ENCODE data around the gene TECTB.

TECTB gene

GRCh38 chr10:112282086-112282485, 1.1 kb upstream of the TECTB start:
- TF ChIP-seq EZH2 (IDR thresholded peaks at IDR 0.05; ENCODE audit: borderline replicate concordance, low read depth, low read length, severe bottlenecking), result no peak
- TF ChIP-seq, protein P1, sequence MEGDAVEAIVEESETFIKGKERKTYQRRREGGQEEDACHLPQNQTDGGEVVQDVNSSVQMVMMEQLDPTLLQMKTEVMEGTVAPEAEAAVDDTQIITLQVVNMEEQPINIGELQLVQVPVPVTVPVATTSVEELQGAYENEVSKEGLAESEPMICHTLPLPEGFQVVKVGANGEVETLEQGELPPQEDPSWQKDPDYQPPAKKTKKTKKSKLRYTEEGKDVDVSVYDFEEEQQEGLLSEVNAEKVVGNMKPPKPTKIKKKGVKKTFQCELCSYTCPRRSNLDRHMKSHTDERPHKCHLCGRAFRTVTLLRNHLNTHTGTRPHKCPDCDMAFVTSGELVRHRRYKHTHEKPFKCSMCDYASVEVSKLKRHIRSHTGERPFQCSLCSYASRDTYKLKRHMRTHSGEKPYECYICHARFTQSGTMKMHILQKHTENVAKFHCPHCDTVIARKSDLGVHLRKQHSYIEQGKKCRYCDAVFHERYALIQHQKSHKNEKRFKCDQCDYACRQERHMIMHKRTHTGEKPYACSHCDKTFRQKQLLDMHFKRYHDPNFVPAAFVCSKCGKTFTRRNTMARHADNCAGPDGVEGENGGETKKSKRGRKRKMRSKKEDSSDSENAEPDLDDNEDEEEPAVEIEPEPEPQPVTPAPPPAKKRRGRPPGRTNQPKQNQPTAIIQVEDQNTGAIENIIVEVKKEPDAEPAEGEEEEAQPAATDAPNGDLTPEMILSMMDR (IDR thresholded peaks at IDR 0.05; ENCODE audit: borderline replicate concordance, extremely low read depth, low read length, poor library complexity, severe bottlenecking), result no peak
- H3K36me3 ChIP-seq (ENCODE audit: insufficient read depth, low read length), result no peaks in the 10 kb centered on the region
- H3K4me2 ChIP-seq (ENCODE audit: insufficient read depth, low read length), result no peak overlapping the region
- H3K4me3 ChIP-seq (ENCODE audit: low read depth in 1 of 2, low read length in 2 of 2), result no peak overlapping the region
- H3K27ac ChIP-seq (ENCODE audit: low read length), result no peak overlapping the region
- H4K20me1 ChIP-seq (ENCODE audit: insufficient read depth, low read length), result no peaks in the 10 kb centered on the region
- no peaks in the 10 kb centered on the region for H3K79me2 ChIP-seq (ENCODE audit: insufficient read depth, low read length)
- ATAC-seq (ENCODE audit: insufficient read depth, low read depth), result no peak
- H2AFZ ChIP-seq (ENCODE audit: low read depth, low read length), result no peak overlapping the region
- no peaks in the 10 kb centered on the region for H3K9me3 ChIP-seq (ENCODE audit: insufficient read depth, low read length, severe bottlenecking)
- H3K27me3 ChIP-seq (ENCODE audit: insufficient read depth, low read length, poor library complexity), result peaks cover 4% of the 10 kb centered on the region
- no peaks in the 10 kb centered on the region for H3K4me1 ChIP-seq (ENCODE audit: insufficient read depth, low read length)
- DNase-seq, result no peak
- no peak overlapping the region for H3K9ac ChIP-seq (ENCODE audit: low read depth, low read length)

DNA sequence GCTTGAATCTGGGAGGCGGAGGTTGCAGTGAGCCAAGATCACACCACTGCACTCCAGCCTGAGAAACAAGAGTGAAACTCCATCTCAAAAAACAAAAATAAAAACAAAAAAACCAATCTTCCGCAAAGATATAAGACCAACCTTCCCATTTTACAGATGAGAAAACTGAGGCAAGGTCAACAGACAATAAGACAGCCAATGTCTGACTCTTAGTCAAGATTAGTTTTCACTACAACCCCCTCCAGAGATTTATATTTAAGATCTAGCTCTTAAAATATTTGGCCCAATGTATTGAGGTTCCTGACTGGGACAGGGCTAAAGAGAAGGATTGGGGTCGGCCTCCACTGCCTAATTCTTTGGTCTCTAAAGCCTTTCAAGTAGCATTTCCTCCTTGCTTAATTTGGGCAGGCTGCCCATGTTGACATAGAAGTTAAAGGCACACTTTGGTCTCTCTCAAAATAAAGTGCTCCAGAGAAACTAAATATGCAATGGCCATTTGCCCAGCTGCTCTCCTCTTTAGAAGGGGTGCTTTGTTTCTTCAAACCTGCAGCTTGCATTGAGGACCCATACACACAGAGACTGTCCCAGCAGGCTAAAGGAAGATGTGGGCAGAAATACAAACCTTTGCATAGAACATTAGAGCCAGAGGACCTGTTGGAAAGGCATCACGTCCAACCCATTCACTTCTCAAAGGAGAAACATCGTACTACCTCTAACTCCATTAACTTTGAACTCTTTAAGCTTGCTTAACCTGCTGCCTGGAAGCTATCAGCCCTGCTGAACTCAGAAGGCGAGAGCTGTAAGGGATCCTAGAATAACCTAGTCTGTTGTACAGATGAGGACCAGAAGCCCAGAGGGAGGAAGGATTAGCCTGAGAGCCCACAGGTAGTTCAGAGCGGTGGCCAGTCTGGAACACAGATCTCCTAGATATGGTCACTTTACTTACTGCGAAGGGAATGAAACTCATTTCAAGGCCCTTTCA, 3.9 kb downstream of the TECTB start:
- H3K27me3 ChIP-seq (ENCODE audit: insufficient read depth, low read length, poor library complexity), result peaks cover 16% of the 10 kb centered on the region
- TF ChIP-seq, protein P1 (IDR thresholded peaks at IDR 0.05; ENCODE audit: borderline replicate concordance, extremely low read depth, low read length, poor library complexity, severe bottlenecking), result no peak
- no peak for TF ChIP-seq EZH2 (IDR thresholded peaks at IDR 0.05; ENCODE audit: borderline replicate concordance, low read depth, low read length, severe bottlenecking)
- no peaks in the 10 kb centered on the region for H3K9me3 ChIP-seq (ENCODE audit: insufficient read depth, low read length, severe bottlenecking)
- H4K20me1 ChIP-seq (ENCODE audit: insufficient read depth, low read length), result no peaks in the 10 kb centered on the region
- DNase-seq (no peak), ATAC-seq (ENCODE audit: insufficient read depth, low read depth) (no peak)
- H3K9ac ChIP-seq (ENCODE audit: low read depth, low read length), result no peak overlapping the region
- no peaks in the 10 kb centered on the region for H3K79me2 ChIP-seq (ENCODE audit: insufficient read depth, low read length)
- H3K27ac ChIP-seq (ENCODE audit: low read length), result no peak overlapping the region
- H3K4me3 ChIP-seq (ENCODE audit: low read depth in 1 of 2, low read length in 2 of 2), result no peak overlapping the region
- no peak overlapping the region for H3K4me2 ChIP-seq (ENCODE audit: insufficient read depth, low read length)
- H3K4me1 ChIP-seq (ENCODE audit: insufficient read depth, low read length), result no peaks in the 10 kb centered on the region
- H2AFZ ChIP-seq (ENCODE audit: low read depth, low read length), result no peak overlapping the region
- H3K36me3 ChIP-seq (ENCODE audit: insufficient read depth, low read length), result no peaks in the 10 kb centered on the region

GRCh38 chr10:112287844-112288243, 4.6 kb downstream of the TECTB start:
- no peak for ATAC-seq (ENCODE audit: insufficient read depth, low read depth)
- Histone ChIP-seq H3K4me3 (ENCODE audit: low read depth in 1 of 2, low read length in 2 of 2) (no peak overlapping the region), H3K36me3 (ENCODE audit: insufficient read depth, low read length) (no peaks in the 10 kb centered on the region), H3K4me1 (ENCODE audit: insufficient read depth, low read length) (no peaks in the 10 kb centered on the region), H4K20me1 (ENCODE audit: insufficient read depth, low read length) (no peaks in the 10 kb centered on the region), H3K27ac (ENCODE audit: low read length) (no peak overlapping the region), H2AFZ (ENCODE audit: low read depth, low read length) (no peak overlapping the region), H3K79me2 (ENCODE audit: insufficient read depth, low read length) (no peaks in the 10 kb centered on the region), H3K9me3 (ENCODE audit: insufficient read depth, low read length, severe bottlenecking) (no peaks in the 10 kb centered on the region), H3K9ac (ENCODE audit: low read depth, low read length) (no peak overlapping the region), H3K4me2 (ENCODE audit: insufficient read depth, low read length) (no peak overlapping the region), H3K27me3 (ENCODE audit: insufficient read depth, low read length, poor library complexity) (peaks cover 17% of the 10 kb centered on the region)
- DNase-seq, result no peak
- TF ChIP-seq, protein P1 (IDR thresholded peaks at IDR 0.05; ENCODE audit: borderline replicate concordance, extremely low read depth, low read length, poor library complexity, severe bottlenecking), result no peak
- no peak for TF ChIP-seq EZH2 (IDR thresholded peaks at IDR 0.05; ENCODE audit: borderline replicate concordance, low read depth, low read length, severe bottlenecking)

Data from DND-41 (cell line).